Midbrain (tissue), 1 donor: ENCODE measurements around the gene TMEM116.

Experiments used
- DNase-seq: peaks from one replicate; lab custom pipeline; 2025; lab: John Stamatoyannopoulos, UW

TMEM116 gene

DNA sequence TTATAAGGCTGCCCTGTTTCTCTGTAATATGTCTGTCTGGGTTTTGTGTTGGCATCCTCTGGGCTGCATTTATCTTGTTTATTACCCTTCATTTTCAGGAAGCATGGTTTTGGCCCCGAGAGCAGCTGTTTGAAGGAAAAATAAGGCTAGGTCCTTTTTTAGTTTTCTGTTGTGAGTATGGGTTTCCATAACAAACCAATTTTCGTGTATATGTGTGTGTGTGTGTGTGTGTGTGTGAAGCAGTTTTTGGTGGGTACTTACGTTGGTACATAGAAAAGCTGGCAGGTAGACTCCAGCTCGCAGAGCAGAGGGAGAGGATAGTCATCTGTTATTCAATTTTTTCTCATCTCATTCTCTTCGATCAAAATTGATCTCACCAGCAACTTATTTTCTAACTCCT lies 118.4 kb downstream of the TMEM116 start:
- no peak for DNase-seq

GRCh38 chr12:111893287-111893686 lies 119.7 kb downstream of the TMEM116 start:
- DNase-seq, result no peak

- DNase-seq, result no peak
Measured at GRCh38 chr12:111887926-111888745, 124.8 kb downstream of the TMEM116 start.

- no peak for DNase-seq
Measured at GRCh38 chr12:111886662-111887545, 126.1 kb downstream of the TMEM116 start.

DNA sequence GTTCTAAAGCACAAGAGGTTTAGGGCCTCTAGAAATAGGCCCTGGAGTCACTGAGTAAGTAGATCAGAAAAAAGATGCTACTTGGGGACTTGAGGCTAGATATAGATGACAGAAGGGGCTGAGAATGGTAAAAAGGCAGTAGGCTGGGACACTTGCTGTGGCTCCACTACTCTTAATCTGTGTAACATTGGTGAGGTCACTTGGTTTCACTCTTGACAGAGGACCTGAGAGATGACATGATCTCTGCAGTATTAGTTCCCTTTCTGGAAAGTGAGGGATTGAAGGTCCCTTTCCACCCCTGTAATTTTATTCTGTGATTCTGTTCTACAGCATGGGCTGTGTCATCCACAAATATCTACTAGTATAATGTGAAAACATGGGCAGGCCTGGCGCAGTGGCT lies 131.2 kb downstream of the TMEM116 start:
- no peak for DNase-seq
